ENCODE results near the gene ROBO1.

DNA sequence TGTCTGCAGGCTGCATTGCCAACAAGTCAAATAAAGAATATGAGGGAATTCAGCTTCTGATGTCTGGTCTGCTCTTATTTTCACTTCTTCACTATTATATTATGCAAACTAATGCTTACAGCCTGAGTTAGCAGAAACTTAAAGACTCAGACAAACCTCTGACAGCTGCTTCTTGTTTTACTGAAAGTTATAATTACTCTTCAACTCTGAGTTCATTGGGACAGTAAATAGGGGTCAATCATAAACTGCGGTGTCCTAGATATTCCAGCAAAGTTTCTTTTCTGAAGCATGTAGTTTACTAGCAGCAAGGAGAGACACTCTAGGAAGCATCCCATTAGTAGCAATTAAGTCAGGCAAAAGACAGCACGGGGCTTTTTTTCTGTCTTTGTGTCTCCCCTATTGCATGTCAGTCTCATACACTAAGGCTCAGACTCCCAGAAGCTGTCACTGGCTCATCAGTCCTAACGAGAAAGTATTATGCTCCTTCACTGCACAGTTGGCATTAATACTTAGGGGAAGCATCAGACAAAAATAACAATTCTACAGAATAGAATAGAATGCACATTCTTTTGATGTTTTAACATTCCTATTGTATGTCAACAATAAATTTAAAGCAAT, 1060.8 kb downstream of the ROBO1 start:
- TF ChIP-seq, protein P1, sequence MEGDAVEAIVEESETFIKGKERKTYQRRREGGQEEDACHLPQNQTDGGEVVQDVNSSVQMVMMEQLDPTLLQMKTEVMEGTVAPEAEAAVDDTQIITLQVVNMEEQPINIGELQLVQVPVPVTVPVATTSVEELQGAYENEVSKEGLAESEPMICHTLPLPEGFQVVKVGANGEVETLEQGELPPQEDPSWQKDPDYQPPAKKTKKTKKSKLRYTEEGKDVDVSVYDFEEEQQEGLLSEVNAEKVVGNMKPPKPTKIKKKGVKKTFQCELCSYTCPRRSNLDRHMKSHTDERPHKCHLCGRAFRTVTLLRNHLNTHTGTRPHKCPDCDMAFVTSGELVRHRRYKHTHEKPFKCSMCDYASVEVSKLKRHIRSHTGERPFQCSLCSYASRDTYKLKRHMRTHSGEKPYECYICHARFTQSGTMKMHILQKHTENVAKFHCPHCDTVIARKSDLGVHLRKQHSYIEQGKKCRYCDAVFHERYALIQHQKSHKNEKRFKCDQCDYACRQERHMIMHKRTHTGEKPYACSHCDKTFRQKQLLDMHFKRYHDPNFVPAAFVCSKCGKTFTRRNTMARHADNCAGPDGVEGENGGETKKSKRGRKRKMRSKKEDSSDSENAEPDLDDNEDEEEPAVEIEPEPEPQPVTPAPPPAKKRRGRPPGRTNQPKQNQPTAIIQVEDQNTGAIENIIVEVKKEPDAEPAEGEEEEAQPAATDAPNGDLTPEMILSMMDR (IDR thresholded peaks at IDR 0.05; ENCODE audit: insufficient read depth, low read length, poor library complexity, severe bottlenecking): no peak
- no peak for TF ChIP-seq EZH2phosphoT487 (conservative IDR thresholded peaks at IDR 0.05; ENCODE audit: low read length)
